A549 (cell line): ENCODE results near the gene KCNG1. TPM values are rescaled to one million over a fixed set of nuclear protein-coding genes. Genes with fewer than 3 reads are reported as not detected.

Experiments
- ATAC-seq, 2 experiments: fragments of 200-7000 bp in 1 of 2; fragments of >200 bp in 1 of 2; cut with Nextera tagmentation in 1 of 2; cut with Tn5 transposase in 1 of 2; 3 replicates each; pipeline versions ENCODE4 v1.8.0 to v1.9.1; 2018 to 2020; ENCODE audit warnings: mild to moderate bottlenecking in 1 of 2, moderate library complexity in 1 of 2
- CTCF ChIA-PET: fragments of 300-600 bp; sonication (Branson Sonifier 250); formaldehyde crosslinking; extraction: SDS; loops from one replicate; lab custom pipeline; 2021; ENCODE audit warnings: antibody characterized with exemption, inconsistent platforms; lab: Yijun Ruan, JAX
- POLR2A ChIA-PET: fragments of 350-600 bp; formaldehyde crosslinking; extraction: SDS; loops from one replicate; lab custom pipeline; 2021; ENCODE audit warnings: antibody characterized with exemption, inconsistent platforms; lab: Yijun Ruan, JAX
- DNase-seq, 2 experiments: peaks; one replicate each; pipeline versions ENCODE4 v3.0.0 to v3.0.0-alpha.2; 2011 to 2016; ENCODE audit warnings: low read depth in 1 of 2, low spot score in 1 of 2
- FAIRE-seq: peaks from 2 replicates; lab custom pipeline; 2011; peaks lifted over from hg19 to GRCh38; lab: Jason Lieb, UNC
- H3K27ac ChIP-seq, 2 experiments: fragments of >200 bp; sonication (Bioruptor Twin); formaldehyde crosslinking; 3 replicates each; pipeline ENCODE4 v1.5.1; 2016 to 2017
- H3K4me1 ChIP-seq: fragments of >200 bp; sonication (Bioruptor Twin); formaldehyde crosslinking; 3 replicates; pipeline ENCODE4 v1.6.1; 2016
- H3K4me2 ChIP-seq: fragments of >200 bp; sonication (Bioruptor Twin); formaldehyde crosslinking; 3 replicates; pipeline ENCODE4 v1.6.1; 2016
- H3K4me3 ChIP-seq: fragments of >200 bp; sonication (Bioruptor Twin); formaldehyde crosslinking; 3 replicates; pipeline ENCODE4 v1.5.1; 2016
- H3K9me3 ChIP-seq: fragments of >200 bp; sonication (Bioruptor Twin); formaldehyde crosslinking; 3 replicates; pipeline ENCODE4 v1.6.1; 2016
- CBX2 ChIP-seq: fragments of 200-600 bp; sonication (generic); IDR thresholded peaks from 2 replicates; pipeline ENCODE4 v1.6.1; 2016; ENCODE audit warnings: low read depth, mild to moderate bottlenecking, borderline replicate concordance
- CBX8 ChIP-seq: fragments of 200-600 bp; sonication (generic); IDR thresholded peaks from 2 replicates; pipeline ENCODE4 v1.6.1; 2016
- CHD2 ChIP-seq: fragments of 150-350 bp; IDR thresholded peaks from 2 replicates; pipeline ENCODE4 v1.6.1; 2014; ENCODE audit warnings: low read length; ENCODE audit not compliant: partially characterized antibody
- CHD4 ChIP-seq: fragments of 200-600 bp; sonication (generic); IDR thresholded peaks from 2 replicates; pipeline ENCODE4 v1.6.1; 2016; ENCODE audit warnings: antibody characterized with exemption, mild to moderate bottlenecking, borderline replicate concordance
- EHF ChIP-seq: fragments of 250-450 bp; sonication (Bioruptor Pico); IDR thresholded peaks from 2 replicates; pipeline ENCODE4 v1.5.0; 2020; ENCODE audit warnings: mild to moderate bottlenecking
- FOSB ChIP-seq: fragments of 250-450 bp; sonication (Bioruptor Pico); IDR thresholded peaks from 2 replicates; pipeline ENCODE4 v1.5.0; 2020; ENCODE audit warnings: mild to moderate bottlenecking, moderate library complexity
- FOSL2 ChIP-seq, 2 experiments: fragments of 450-650 bp in 1 of 2; fragments of >200 bp in 1 of 2; sonication (Bioruptor Twin) in 1 of 2; formaldehyde crosslinking; IDR thresholded peaks; 2 replicates each; pipeline versions ENCODE4 v1.5.0 to v1.6.1; 2016 to 2020; ENCODE audit warnings: mild to moderate bottlenecking in 1 of 2, moderate library complexity in 1 of 2
- HDAC2 ChIP-seq: fragments of 200-600 bp; sonication (generic); IDR thresholded peaks from 2 replicates; pipeline ENCODE4 v1.6.1; 2016
- HEYL ChIP-seq: fragments of 250-450 bp; sonication (Bioruptor Pico); IDR thresholded peaks from 2 replicates; pipeline ENCODE4 v1.8.0; 2021; ENCODE audit warnings: mild to moderate bottlenecking, moderate library complexity
- HOXA7 ChIP-seq: fragments of 250-450 bp; sonication (Bioruptor Pico); IDR thresholded peaks from 2 replicates; pipeline ENCODE4 v1.5.0; 2020; ENCODE audit warnings: mild to moderate bottlenecking, moderate library complexity
- HOXB13 ChIP-seq: fragments of 250-450 bp; sonication (Bioruptor Pico); IDR thresholded peaks from 2 replicates; pipeline ENCODE4 v1.5.0; 2020; ENCODE audit warnings: low read depth, mild to moderate bottlenecking, moderate library complexity
- JUNB ChIP-seq: fragments of >200 bp; sonication (Bioruptor Twin); formaldehyde crosslinking; IDR thresholded peaks from 2 replicates; pipeline ENCODE4 v1.6.1; 2016
- MAFK ChIP-seq: fragments of 450-650 bp; IDR thresholded peaks from 2 replicates; pipeline ENCODE4 v1.6.1; 2014; ENCODE audit not compliant: partially characterized antibody
- MAZ ChIP-seq: fragments of 150-350 bp; IDR thresholded peaks from 2 replicates; pipeline ENCODE4 v1.6.1; 2014; ENCODE audit warnings: antibody characterized with exemption, low read depth, low read length, borderline replicate concordance
- NFE2L2 ChIP-seq: fragments of 150-350 bp; conservative IDR thresholded peaks from 2 replicates; pipeline ENCODE4 v1.6.1; 2014; ENCODE audit warnings: low read length
- NPAS2 ChIP-seq: fragments of 250-450 bp; sonication (Bioruptor Pico); IDR thresholded peaks from 2 replicates; pipeline ENCODE4 v1.8.0; 2022; ENCODE audit warnings: mild to moderate bottlenecking, moderate library complexity, borderline replicate concordance
- POLR2AphosphoS2 ChIP-seq: conservative IDR thresholded peaks from 2 replicates; pipeline ENCODE4 v1.6.1; 2012; ENCODE audit warnings: low read length, improper control_type of control experiment, inconsistent platforms
- RARB ChIP-seq: fragments of 250-450 bp; sonication (Bioruptor Pico); IDR thresholded peaks from 2 replicates; pipeline ENCODE4 v1.8.0; 2021; ENCODE audit warnings: mild to moderate bottlenecking, moderate library complexity
- RCOR1 ChIP-seq: fragments of 150-350 bp; IDR thresholded peaks from 2 replicates; pipeline ENCODE4 v1.6.1; 2014; ENCODE audit warnings: antibody characterized with exemption, low read length, low read depth
- SREBF2 ChIP-seq: fragments of 450-650 bp; IDR thresholded peaks from 2 replicates; pipeline ENCODE4 v1.6.1; 2014; ENCODE audit warnings: mild to moderate bottlenecking, moderate library complexity
- ZNF302 ChIP-seq: fragments of 250-450 bp; sonication (Bioruptor Pico); IDR thresholded peaks from 2 replicates; pipeline ENCODE4 v1.9.0; 2021; ENCODE audit warnings: inconsistent platforms, mild to moderate bottlenecking, moderate library complexity
- ZSCAN20 ChIP-seq: fragments of 250-450 bp; sonication (Bioruptor Pico); IDR thresholded peaks from 2 replicates; pipeline ENCODE4 v1.8.0; 2022; ENCODE audit warnings: mild to moderate bottlenecking, moderate library complexity
- WGBS: methylation state at CpG from one replicate; pipeline ENCODE4 v1.1.6; 2017; ENCODE audit errors: missing lambda C conversion rate; 5-methylcytosine and 5-hydroxymethylcytosine counted together
- polyA plus RNA-seq, 4 experiments: library from polyadenylated mRNA; depleted of rRNA in 3 of 4; stranded (reverse); fragments of >200 nt; fragmentation: RNase III in 1 of 4; extraction: RNeasy Plus Mini Kit Qiagen cat#74134 plus additional on column Dnase treatment in 1 of 4; gene quantifications; 2 replicates in 3 of 4; 3 replicates in 1 of 4; pipeline ENCODE4 v1.2.3, GENCODE V29; 2011 to 2017
- TF ChIP-seq, protein P1 (sequence below): fragments of 250-450 bp; sonication (Bioruptor Pico); IDR thresholded peaks from 2 replicates; pipeline ENCODE4 v1.5.0; 2020; ENCODE audit warnings: low read depth, mild to moderate bottlenecking, moderate library complexity
- TF ChIP-seq, protein P2 (sequence below): fragments of >200 bp; sonication (Bioruptor Twin); formaldehyde crosslinking; IDR thresholded peaks from 3 replicates; pipeline ENCODE4 v1.6.1; 2016
- TF ChIP-seq, protein P3 (sequence below): IDR thresholded peaks from 2 replicates; pipeline ENCODE4 v1.6.1; 2012; ENCODE audit warnings: low read depth, borderline replicate concordance

The KCNG1 gene
- polyA plus RNA-seq, 2 of the 4 experiments (the other 2 are of a cell fraction) = 8.5 to 12.3 TPM

DNA sequence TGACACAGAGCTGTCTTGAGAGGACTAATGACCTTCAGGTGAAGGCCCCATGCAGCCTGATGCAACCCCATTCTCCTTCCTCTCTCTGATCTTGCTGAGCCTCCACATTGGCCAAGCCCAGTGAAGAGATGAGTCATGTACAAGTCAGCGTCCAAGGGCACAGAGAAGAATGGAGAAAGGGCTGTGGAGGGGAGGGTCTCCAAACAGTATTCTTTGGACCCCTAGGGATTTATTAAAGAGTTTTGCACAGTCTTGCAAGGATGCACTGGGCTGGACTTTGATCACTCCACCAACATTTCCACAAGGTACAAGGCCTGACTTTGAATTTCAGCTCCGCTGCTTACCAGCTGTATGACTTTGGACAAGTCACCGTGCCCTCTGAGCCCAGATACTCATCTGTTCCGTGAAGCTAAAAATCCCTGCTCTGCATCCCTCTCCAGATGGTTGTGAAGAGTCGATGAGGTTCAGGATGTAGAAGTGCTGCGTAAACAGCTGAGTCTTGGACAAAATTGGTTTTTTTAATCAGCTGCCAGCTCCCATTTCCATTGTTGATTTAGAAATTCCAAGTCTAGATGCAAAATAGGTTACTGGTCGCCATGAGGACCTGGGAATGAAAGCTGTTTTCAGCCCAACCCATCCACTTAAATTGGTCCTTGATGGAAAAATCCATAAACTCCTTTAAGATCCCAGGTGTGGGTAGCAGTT lies 14.1 kb upstream of the KCNG1 start:
- ATAC-seq = peak in 1 of 2 experiments; percentile 39; a peak in 1 of 6 replicates
- DNase-seq = peak in 1 of 2 experiments; percentile 20
- H3K27ac ChIP-seq = peak overlapping the region; percentile 56 to 77; a peak in 5 of 6 replicates
- POLR2A ChIA-PET = no interaction called here
- H3K4me2 ChIP-seq = 0 out of 3 replicates have a peak overlapping the region, but pooled peaks have one; percentile 10
- no peak overlapping the region for H3K4me3 ChIP-seq
- H3K4me1 ChIP-seq = peaks cover 26% of the 10 kb centered on the region
- no peak for TF ChIP-seq HOXB13 (CRISPR knock-in tag)
- TF ChIP-seq CHD4 = no peak
- no peak for TF ChIP-seq POLR2AphosphoS2
- TF ChIP-seq FOSB = no peak
- no peak for TF ChIP-seq SREBF2
- TF ChIP-seq RARB = no peak
- TF ChIP-seq FOSL2 (IDR thresholded peaks at IDR 0.05) = no peak
- TF ChIP-seq FOSL2 (CRISPR knock-in tag; IDR thresholded peaks at IDR 0.05) = no peak
- no peak for TF ChIP-seq RCOR1
- TF ChIP-seq MAZ = no peak
- TF ChIP-seq, all 56 proteins: peak for 0
- peaks cover 6% of the 10 kb centered on the region; the same call in 2 of the 3 replicates for H3K9me3 ChIP-seq
- FAIRE-seq = no peak
- CTCF ChIA-PET = interaction anchor here (0.7 to 1.6 kb wide), 5 partner anchors 8 to 269 kb away, joined by 3 to 7 read pairs (median 3); no protein-coding TSS in a partner anchor
- WGBS = 55% methylated on average over 7 of the region's 7 CpGs

DNA sequence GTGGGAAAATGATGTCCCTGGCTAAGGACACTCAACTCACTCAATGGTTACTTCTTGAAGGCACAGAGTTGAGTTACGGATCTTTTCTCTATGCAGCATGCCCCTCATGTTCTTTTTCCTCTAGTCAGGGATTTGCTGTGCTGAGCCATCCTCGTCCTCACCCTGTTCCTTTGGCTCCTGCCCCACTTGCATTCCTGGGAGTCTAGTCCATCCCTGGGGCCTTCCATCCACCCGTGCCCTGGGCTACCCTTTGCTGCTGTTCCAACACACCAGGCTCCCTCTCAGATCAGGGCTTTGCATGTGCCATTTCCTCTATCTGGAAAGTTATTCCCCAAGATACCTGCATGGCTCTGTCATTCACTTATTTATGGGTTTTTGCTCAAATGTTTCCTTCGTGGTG lies 13.3 kb upstream of the KCNG1 start:
- Histone ChIP-seq H3K27ac (peak overlapping the region; percentile 56 to 77; a peak in 5 of 6 replicates), H3K4me1 (peaks cover 26% of the 10 kb centered on the region), H3K9me3 (peaks cover 6% of the 10 kb centered on the region; the same call in 2 of the 3 replicates), H3K4me2 (0 out of 3 replicates have a peak overlapping the region, but pooled peaks have one; percentile 10), H3K4me3 (no peak overlapping the region)
- POLR2A ChIA-PET = no interaction called here
- ATAC-seq (no peak), FAIRE-seq (no peak), DNase-seq (no peak)
- CTCF ChIA-PET = interaction anchor here (3.7 kb wide), 1 partner anchor 271 kb away, joined by 15 read pairs; no protein-coding TSS in a partner anchor
- TF ChIP-seq CBX8 (no peak), NFE2L2 (no peak), RCOR1 (no peak), CHD2 (no peak), RARB (no peak), HOXB13 (CRISPR knock-in tag) (no peak), CBX2 (no peak), SREBF2 (no peak), JUNB (no peak), ZNF302 (CRISPR knock-in tag) (no peak), NPAS2 (no peak), FOSL2 (IDR thresholded peaks at IDR 0.05) (no peak), FOSL2 (CRISPR knock-in tag; IDR thresholded peaks at IDR 0.05) (no peak)
- TF ChIP-seq, protein P1, sequence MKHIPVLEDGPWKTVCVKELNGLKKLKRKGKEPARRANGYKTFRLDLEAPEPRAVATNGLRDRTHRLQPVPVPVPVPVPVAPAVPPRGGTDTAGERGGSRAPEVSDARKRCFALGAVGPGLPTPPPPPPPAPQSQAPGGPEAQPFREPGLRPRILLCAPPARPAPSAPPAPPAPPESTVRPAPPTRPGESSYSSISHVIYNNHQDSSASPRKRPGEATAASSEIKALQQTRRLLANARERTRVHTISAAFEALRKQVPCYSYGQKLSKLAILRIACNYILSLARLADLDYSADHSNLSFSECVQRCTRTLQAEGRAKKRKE (CRISPR knock-in tag) = no peak
- TF ChIP-seq, protein P2, sequence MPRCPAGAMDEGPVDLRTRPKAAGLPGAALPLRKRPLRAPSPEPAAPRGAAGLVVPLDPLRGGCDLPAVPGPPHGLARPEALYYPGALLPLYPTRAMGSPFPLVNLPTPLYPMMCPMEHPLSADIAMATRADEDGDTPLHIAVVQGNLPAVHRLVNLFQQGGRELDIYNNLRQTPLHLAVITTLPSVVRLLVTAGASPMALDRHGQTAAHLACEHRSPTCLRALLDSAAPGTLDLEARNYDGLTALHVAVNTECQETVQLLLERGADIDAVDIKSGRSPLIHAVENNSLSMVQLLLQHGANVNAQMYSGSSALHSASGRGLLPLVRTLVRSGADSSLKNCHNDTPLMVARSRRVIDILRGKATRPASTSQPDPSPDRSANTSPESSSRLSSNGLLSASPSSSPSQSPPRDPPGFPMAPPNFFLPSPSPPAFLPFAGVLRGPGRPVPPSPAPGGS = no peak
- 48% methylated on average over 4 of the region's 4 CpGs for WGBS

DNA sequence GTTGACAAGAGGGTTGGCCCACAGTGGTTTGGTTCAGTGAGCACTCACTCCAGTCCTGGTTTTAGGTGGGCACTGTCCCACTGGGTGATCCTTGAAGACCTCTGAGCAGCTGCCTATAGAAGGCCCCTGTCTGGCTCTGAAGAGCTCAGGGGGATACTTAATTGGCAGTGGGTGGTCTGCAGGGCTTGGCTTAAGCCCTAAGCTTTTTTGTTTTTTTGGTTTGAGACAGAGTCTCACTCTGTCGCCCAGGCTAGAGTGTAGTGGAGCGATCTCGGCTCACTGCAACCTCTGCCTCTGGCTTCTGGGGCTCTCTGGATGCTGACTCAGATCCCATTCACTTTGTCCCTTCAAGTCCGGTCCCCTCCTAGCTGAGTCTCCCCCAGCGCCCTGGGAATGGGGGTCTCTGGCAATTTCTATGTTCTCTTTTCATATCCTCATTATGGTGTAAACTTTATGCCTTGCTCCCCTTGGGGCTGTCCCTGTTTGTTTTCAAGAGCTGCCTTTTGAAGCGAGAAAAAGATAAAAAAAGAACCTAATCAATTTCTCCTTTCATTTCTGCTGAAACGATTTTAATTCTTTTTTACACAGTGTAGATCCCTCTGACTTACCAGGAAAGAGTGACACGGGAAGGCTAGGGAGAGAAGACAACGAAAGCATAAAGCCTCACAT lies 12.2 kb upstream of the KCNG1 start:
- no peak for DNase-seq
- ATAC-seq = no peak
- FAIRE-seq = no peak
- Histone ChIP-seq H3K27ac (peak overlapping the region; percentile 87 to 91; a peak in 5 of 6 replicates), H3K4me2 (no peak overlapping the region), H3K9me3 (peaks cover 6% of the 10 kb centered on the region; the same call in 2 of the 3 replicates), H3K4me1 (peaks cover 26% of the 10 kb centered on the region), H3K4me3 (no peak overlapping the region)
- CTCF ChIA-PET = interaction anchor here (0.6 to 3.7 kb wide), 6 partner anchors 9 to 910 kb away, joined by 3 to 15 read pairs (median 4); partner anchors contain the start of gene ADNP
- POLR2A ChIA-PET = no interaction called here
- WGBS = 68% methylated on average over 9 of the region's 9 CpGs
- no peak for TF ChIP-seq CBX2
- no peak for TF ChIP-seq MAFK
- TF ChIP-seq ZSCAN20 = no peak
- TF ChIP-seq, protein P3, sequence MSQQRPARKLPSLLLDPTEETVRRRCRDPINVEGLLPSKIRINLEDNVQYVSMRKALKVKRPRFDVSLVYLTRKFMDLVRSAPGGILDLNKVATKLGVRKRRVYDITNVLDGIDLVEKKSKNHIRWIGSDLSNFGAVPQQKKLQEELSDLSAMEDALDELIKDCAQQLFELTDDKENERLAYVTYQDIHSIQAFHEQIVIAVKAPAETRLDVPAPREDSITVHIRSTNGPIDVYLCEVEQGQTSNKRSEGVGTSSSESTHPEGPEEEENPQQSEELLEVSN = no peak
- TF ChIP-seq, protein P1 (CRISPR knock-in tag) = no peak
- no peak for TF ChIP-seq HOXA7 (CRISPR knock-in tag)
- no peak for TF ChIP-seq HDAC2
- TF ChIP-seq EHF = no peak
- TF ChIP-seq HEYL = no peak
- TF ChIP-seq ZNF302 (CRISPR knock-in tag) = no peak
